Measurements from ENCODE around the gene ATAD3C. TPM values are rescaled to one million over a fixed set of nuclear protein-coding genes. Genes with fewer than 3 reads are reported as not detected.
A peak's percentile ranks its signal among the peaks of the same experiment; 100 is the strongest.
"Not testable (repeated sequence)": the region's sequence is repeated elsewhere in the genome, so short reads cannot be mapped to it uniquely, and the experiment has no call there.

ATAD3C gene
- total RNA-seq, 1 experiment from 2014 or later, result 1.4 TPM

- H2AFZ ChIP-seq (ENCODE audit: low read length); H3K9me3 ChIP-seq (ENCODE audit: low read length); H3K27me3 ChIP-seq (ENCODE audit: low read length); POLR2A ChIA-PET (ENCODE audit: unreplicated experiment); H3F3A ChIP-seq (ENCODE audit: low read length, unreplicated experiment); BruUV-seq (replicated peaks); H3K9ac ChIP-seq (ENCODE audit: low read length); H4K20me1 ChIP-seq (ENCODE audit: low read length); intact Hi-C loops (cut with micrococcal nuclease); H3K27ac ChIP-seq (ENCODE audit: low read length); CTCF ChIA-PET; H3K9me2 ChIP-seq (replicated peaks; ENCODE audit: low read length); H3K4me1 ChIP-seq (ENCODE audit: insufficient read depth, low read length): not testable (repeated sequence)
- Histone ChIP-seq H3K79me2 (ENCODE audit: low read length) (peaks cover 50% of the 10 kb centered on the region), H3K4me3 (ENCODE audit: low read length) (peak overlapping the region; percentile 91), H3K4me2 (ENCODE audit: low read length) (peak overlapping the region; percentile 81), H3K36me3 (ENCODE audit: low read depth, low read length) (peaks cover 20% of the 10 kb centered on the region)
- ATAC-seq (peak; percentile 27), DNase-seq (peak; percentile 33)
Measured at GRCh38 chr1:1514376-1514775, 64.9 kb downstream of the ATAD3C start.

DNA sequence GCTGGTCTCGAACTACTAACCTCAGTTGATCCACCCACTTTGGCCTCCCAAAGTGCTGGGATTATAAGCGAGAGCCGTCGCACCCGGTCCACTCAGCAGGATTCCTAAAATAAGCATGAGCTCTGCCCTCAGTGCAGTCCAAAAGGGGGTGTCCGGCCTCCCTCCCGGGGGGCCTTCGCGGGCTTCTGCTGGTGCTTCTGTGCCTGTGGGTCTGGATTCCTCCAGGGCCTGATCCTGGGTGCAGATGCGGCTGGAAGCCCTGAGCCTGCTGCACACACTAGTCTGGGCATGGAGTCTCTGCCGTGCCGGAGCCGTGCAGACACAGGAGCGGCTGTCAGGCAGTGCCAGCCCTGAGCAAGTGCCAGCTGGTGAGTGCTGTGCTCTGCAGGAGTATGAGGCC, 67.4 kb downstream of the ATAD3C start:
- H3K4me2 ChIP-seq (ENCODE audit: low read length); H3K4me1 ChIP-seq (ENCODE audit: insufficient read depth, low read length); H3K9me2 ChIP-seq (replicated peaks; ENCODE audit: low read length); H3F3A ChIP-seq (ENCODE audit: low read length, unreplicated experiment); POLR2A ChIA-PET (ENCODE audit: unreplicated experiment); H3K4me3 ChIP-seq (ENCODE audit: low read length); H3K27ac ChIP-seq (ENCODE audit: low read length); DNase-seq; H3K9me3 ChIP-seq (ENCODE audit: low read length); BruUV-seq (replicated peaks); CTCF ChIA-PET; ATAC-seq; H4K20me1 ChIP-seq (ENCODE audit: low read length); intact Hi-C loops (cut with micrococcal nuclease); H3K9ac ChIP-seq (ENCODE audit: low read length); H2AFZ ChIP-seq (ENCODE audit: low read length); H3K27me3 ChIP-seq (ENCODE audit: low read length): not testable (repeated sequence)
- Histone ChIP-seq H3K36me3 (ENCODE audit: low read depth, low read length) (peaks cover 32% of the 10 kb centered on the region), H3K79me2 (ENCODE audit: low read length) (peaks cover 38% of the 10 kb centered on the region)

DNA sequence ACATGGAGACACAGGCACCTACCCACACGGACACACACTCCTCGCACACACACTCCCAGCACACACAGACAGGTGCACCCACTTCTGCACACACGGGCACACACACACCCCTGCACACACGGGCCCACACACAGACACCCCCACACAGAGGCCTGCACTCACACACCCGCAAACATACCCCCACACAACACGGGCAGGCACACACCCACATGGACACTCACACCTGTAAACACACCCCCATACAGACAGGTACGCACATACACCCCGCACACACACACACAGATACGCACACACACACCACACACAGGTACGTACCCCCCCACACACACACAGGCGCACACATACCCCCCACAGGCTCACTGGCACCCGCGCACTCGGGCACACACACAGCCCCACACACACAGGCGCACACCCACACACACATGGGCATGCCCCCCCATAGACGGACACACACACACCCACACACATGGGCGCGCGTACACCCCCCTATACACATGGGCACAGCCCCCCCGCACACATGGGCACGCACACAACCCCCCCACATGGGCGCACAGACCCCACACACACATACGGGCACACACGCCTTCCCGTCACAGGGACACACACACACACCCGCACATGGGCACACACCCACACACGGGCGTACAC, 68.6 kb downstream of the ATAD3C start:
- Histone ChIP-seq H3K79me2 (ENCODE audit: low read length) (peaks cover 31% of the 10 kb centered on the region), H2AFZ (ENCODE audit: low read length) (no peak overlapping the region), H3K4me3 (ENCODE audit: low read length) (no peak overlapping the region), H3K4me1 (ENCODE audit: insufficient read depth, low read length) (no peaks in the 10 kb centered on the region), H3K27ac (ENCODE audit: low read length) (no peak overlapping the region), H3K4me2 (ENCODE audit: low read length) (no peak overlapping the region), H3K9ac (ENCODE audit: low read length) (no peak overlapping the region), H3K27me3 (ENCODE audit: low read length) (no peaks in the 10 kb centered on the region), H3F3A (ENCODE audit: low read length, unreplicated experiment) (no peaks in the 10 kb centered on the region), H4K20me1 (ENCODE audit: low read length) (peaks cover 5% of the 10 kb centered on the region; the same call in 1 of the 2 replicates), H3K9me2 (replicated peaks; ENCODE audit: low read length) (no peaks in the 10 kb centered on the region), H3K9me3 (ENCODE audit: low read length) (no peaks in the 10 kb centered on the region), H3K36me3 (ENCODE audit: low read depth, low read length) (peaks cover 33% of the 10 kb centered on the region)
- ChIA-PET POLR2A (ENCODE audit: unreplicated experiment) (no interaction called here), CTCF (no interaction called here)
- ATAC-seq (no peak), DNase-seq (no peak)
- BruUV-seq (replicated peaks), result no TSS peak
- no peak for TF ChIP-seq EZH2phosphoT487 (IDR thresholded peaks at IDR 0.05; ENCODE audit: borderline replicate concordance, low read length)
- no peak for TF ChIP-seq EZH2 (IDR thresholded peaks at IDR 0.05; ENCODE audit: low read length, unreplicated experiment)
- TF ChIP-seq, protein P1, sequence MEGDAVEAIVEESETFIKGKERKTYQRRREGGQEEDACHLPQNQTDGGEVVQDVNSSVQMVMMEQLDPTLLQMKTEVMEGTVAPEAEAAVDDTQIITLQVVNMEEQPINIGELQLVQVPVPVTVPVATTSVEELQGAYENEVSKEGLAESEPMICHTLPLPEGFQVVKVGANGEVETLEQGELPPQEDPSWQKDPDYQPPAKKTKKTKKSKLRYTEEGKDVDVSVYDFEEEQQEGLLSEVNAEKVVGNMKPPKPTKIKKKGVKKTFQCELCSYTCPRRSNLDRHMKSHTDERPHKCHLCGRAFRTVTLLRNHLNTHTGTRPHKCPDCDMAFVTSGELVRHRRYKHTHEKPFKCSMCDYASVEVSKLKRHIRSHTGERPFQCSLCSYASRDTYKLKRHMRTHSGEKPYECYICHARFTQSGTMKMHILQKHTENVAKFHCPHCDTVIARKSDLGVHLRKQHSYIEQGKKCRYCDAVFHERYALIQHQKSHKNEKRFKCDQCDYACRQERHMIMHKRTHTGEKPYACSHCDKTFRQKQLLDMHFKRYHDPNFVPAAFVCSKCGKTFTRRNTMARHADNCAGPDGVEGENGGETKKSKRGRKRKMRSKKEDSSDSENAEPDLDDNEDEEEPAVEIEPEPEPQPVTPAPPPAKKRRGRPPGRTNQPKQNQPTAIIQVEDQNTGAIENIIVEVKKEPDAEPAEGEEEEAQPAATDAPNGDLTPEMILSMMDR (conservative IDR thresholded peaks at IDR 0.05; ENCODE audit: low read depth, low read length), result no peak
- intact Hi-C loops (cut with micrococcal nuclease), result no loop called here

GRCh38 chr1:1518621-1519007, 69.1 kb downstream of the ATAD3C start:
- H3K4me1 ChIP-seq (ENCODE audit: insufficient read depth, low read length); H3K9ac ChIP-seq (ENCODE audit: low read length); H3K27ac ChIP-seq (ENCODE audit: low read length); H3K9me3 ChIP-seq (ENCODE audit: low read length); ATAC-seq; H4K20me1 ChIP-seq (ENCODE audit: low read length); H3K4me2 ChIP-seq (ENCODE audit: low read length); H3K9me2 ChIP-seq (replicated peaks; ENCODE audit: low read length); BruUV-seq (replicated peaks); DNase-seq; H2AFZ ChIP-seq (ENCODE audit: low read length); H3F3A ChIP-seq (ENCODE audit: low read length, unreplicated experiment); POLR2A ChIA-PET (ENCODE audit: unreplicated experiment); intact Hi-C loops (cut with micrococcal nuclease); H3K27me3 ChIP-seq (ENCODE audit: low read length); H3K4me3 ChIP-seq (ENCODE audit: low read length); CTCF ChIA-PET: not testable (repeated sequence)
- Histone ChIP-seq H3K79me2 (ENCODE audit: low read length) (peaks cover 26% of the 10 kb centered on the region), H3K36me3 (ENCODE audit: low read depth, low read length) (peaks cover 38% of the 10 kb centered on the region)

Other genes with a start within 250 kb of the ATAD3C start
- gene TNFRSF18, start 243.1 kb upstream of the ATAD3C start, total RNA-seq (2014; rRNA removed), result 87.2 and 120 TPM in 2 replicates
- gene TNFRSF4, start 235.5 kb upstream of the ATAD3C start, total RNA-seq (2014; rRNA removed), result 0.11 and 0.17 TPM in 2 replicates
- 254 and 317 TPM in 2 replicates for gene SDF4, start 217.7 kb upstream of the ATAD3C start, total RNA-seq (2014; rRNA removed)
- 74.0 and 92.2 TPM in 2 replicates for gene B3GALT6, start 217.5 kb upstream of the ATAD3C start, total RNA-seq (2014; rRNA removed)
- gene C1QTNF12, start 203.0 kb upstream of the ATAD3C start, total RNA-seq (2014; rRNA removed), result 2.8 and 3.9 TPM in 2 replicates
- 182 and 200 TPM in 2 replicates for gene UBE2J2, start 175.8 kb upstream of the ATAD3C start, total RNA-seq (2014; rRNA removed)
- gene SCNN1D, start 169.3 kb upstream of the ATAD3C start, total RNA-seq (2014; rRNA removed), result 4.2 and 5.3 TPM in 2 replicates
- 116 and 178 TPM in 2 replicates for gene ACAP3, start 141.8 kb upstream of the ATAD3C start, total RNA-seq (2014; rRNA removed)
- gene PUSL1, start 141.1 kb upstream of the ATAD3C start, total RNA-seq (2014; rRNA removed), result 132 and 142 TPM in 2 replicates
- gene INTS11, start 125.0 kb upstream of the ATAD3C start, total RNA-seq (2014; rRNA removed), result 254 and 324 TPM in 2 replicates
- 141 and 168 TPM in 2 replicates for gene CPTP, start 124.9 kb upstream of the ATAD3C start, total RNA-seq (2014; rRNA removed)
- 1.9 and 4.3 TPM in 2 replicates for gene TAS1R3, start 118.4 kb upstream of the ATAD3C start, total RNA-seq (2014; rRNA removed)
- 626 and 813 TPM in 2 replicates for gene DVL1, start 100.3 kb upstream of the ATAD3C start, total RNA-seq (2014; rRNA removed)
- 25.3 and 29.0 TPM in 2 replicates for gene MXRA8, start 91.1 kb upstream of the ATAD3C start, total RNA-seq (2014; rRNA removed)
- gene AURKAIP1, start 74.5 kb upstream of the ATAD3C start, total RNA-seq (2014; rRNA removed), result 823 and 1,067 TPM in 2 replicates
- gene CCNL2, start 50.4 kb upstream of the ATAD3C start, total RNA-seq (2014; rRNA removed), result 356 and 385 TPM in 2 replicates
- 439 and 506 TPM in 2 replicates for gene MRPL20, start 42.4 kb upstream of the ATAD3C start, total RNA-seq (2014; rRNA removed)
- gene ANKRD65, start 28.4 kb upstream of the ATAD3C start, total RNA-seq (2014; rRNA removed), result 0.18 and 1.1 TPM in 2 replicates
- gene VWA1, start 14.0 kb upstream of the ATAD3C start, total RNA-seq (2014; rRNA removed), result 59.1 and 74.5 TPM in 2 replicates
- 140 and 190 TPM in 2 replicates for gene ATAD3B, start 22.1 kb downstream of the ATAD3C start, total RNA-seq (2014; rRNA removed)
- gene ATAD3A, start 62.5 kb downstream of the ATAD3C start, total RNA-seq (2014; rRNA removed), result 186 and 243 TPM in 2 replicates
- 0.87 and 2.0 TPM in 2 replicates for gene TMEM240, start 90.9 kb downstream of the ATAD3C start, total RNA-seq (2014; rRNA removed)
- 283 and 310 TPM in 2 replicates for gene SSU72, start 125.2 kb downstream of the ATAD3C start, total RNA-seq (2014; rRNA removed)
- gene FNDC10, start 150.4 kb downstream of the ATAD3C start, total RNA-seq (2014; rRNA removed), result 7.9 and 8.8 TPM in 2 replicates
- 164 and 218 TPM in 2 replicates for gene MIB2, start 165.8 kb downstream of the ATAD3C start, total RNA-seq (2014; rRNA removed)
- 25.9 and 28.4 TPM in 2 replicates for gene MMP23B, start 182.5 kb downstream of the ATAD3C start, total RNA-seq (2014; rRNA removed)
- gene CDK11B, start 209.3 kb downstream of the ATAD3C start, total RNA-seq (2014; rRNA removed), result 38.6 and 50.4 TPM in 2 replicates
- 38.1 and 45.6 TPM in 2 replicates for gene SLC35E2B, start 243.1 kb downstream of the ATAD3C start, total RNA-seq (2014; rRNA removed)

Measured in PC-3 (cell line).